Mucosa of descending colon (tissue), 3 donors: ENCODE results near the gene PKP1. TPM values are rescaled to one million over a fixed set of nuclear protein-coding genes. Genes with fewer than 3 reads are reported as not detected.
"Not testable (repeated sequence)": the region's sequence is repeated elsewhere in the genome, so short reads cannot be mapped to it uniquely, and the experiment has no call there.

Experiments
- ATAC-seq: fragments of 200-7000 bp; cut with Tn5 transposase; one replicate; pipeline ENCODE4 v1.9.1; 2020; ENCODE audit warnings: mild to moderate bottlenecking, moderate library complexity
- DNase-seq, 3 donors: peaks; one replicate each; pipeline ENCODE4 v3.0.0-alpha.2; 2020
- H3K36me3 ChIP-seq: fragments of 200-600 bp; one replicate; pipeline ENCODE4 v1.8.0; 2021; ENCODE audit warnings: low read depth, mild to moderate bottlenecking
- H3K4me1 ChIP-seq: fragments of 200-600 bp; one replicate; pipeline ENCODE4 v1.8.0; 2021; ENCODE audit warnings: low read depth, mild to moderate bottlenecking
- H3K4me3 ChIP-seq: fragments of 200-600 bp; one replicate; pipeline ENCODE4 v1.8.0; 2021; ENCODE audit warnings: mild to moderate bottlenecking
- H3K9me3 ChIP-seq: fragments of 200-600 bp; one replicate; pipeline ENCODE4 v1.8.0; 2021; ENCODE audit warnings: mild to moderate bottlenecking
- CTCF ChIP-seq: fragments of 200-600 bp; IDR thresholded peaks from one replicate; pipeline ENCODE4 v1.8.0; 2022; ENCODE audit warnings: antibody characterized with exemption, mild to moderate bottlenecking
- intact Hi-C, 2 donors: fragments of 100-400 bp; cut with DNase I in 1 of 2; cut with micrococcal nuclease in 1 of 2; formaldehyde crosslinking; loops; one replicate each; pipeline versions ENCODE4 v1.11.0 to v1.11.1; 2022; cut with DNase I, micrococcal nuclease
- total RNA-seq, 3 donors: library from RNA; stranded (reverse); fragmentation: NEBNext Ultra II Directional in 2 of 3; extraction: Animal tissue kit (Norgen Biotek cat#: 25700) in 2 of 3; gene quantifications; one replicate each; pipeline versions ENCODE4 v1.2.1 to v1.2.4, GENCODE V29; 2021 to 2023
- donor health status: DM: no; HTN: no; CAD: no; lungs with moderate emphysema.
- donor health status: DM: no; HTN: no; CAD: no.
- donor health status: DM: no; HTN: yes; CAD: no.

PKP1 gene
- total RNA-seq, 3 donors from 2014 or later = 0.27 to 0.41 TPM; not detected in 1

- H3K9me3 ChIP-seq = no peaks in the 10 kb centered on the region
- TF ChIP-seq CTCF = no peak
- no peaks in the 10 kb centered on the region for H3K36me3 ChIP-seq
- ATAC-seq = no peak
- no peak for DNase-seq
- no peaks in the 10 kb centered on the region for H3K4me1 ChIP-seq
- intact Hi-C loops = loop anchor here (5.0 kb wide), 2 partner anchors 94 to 109 kb away; no protein-coding TSS in a partner anchor
- no peak overlapping the region for H3K4me3 ChIP-seq
Measured at GRCh38 chr1:201253411-201253810, 29.9 kb upstream of the PKP1 start.

DNA sequence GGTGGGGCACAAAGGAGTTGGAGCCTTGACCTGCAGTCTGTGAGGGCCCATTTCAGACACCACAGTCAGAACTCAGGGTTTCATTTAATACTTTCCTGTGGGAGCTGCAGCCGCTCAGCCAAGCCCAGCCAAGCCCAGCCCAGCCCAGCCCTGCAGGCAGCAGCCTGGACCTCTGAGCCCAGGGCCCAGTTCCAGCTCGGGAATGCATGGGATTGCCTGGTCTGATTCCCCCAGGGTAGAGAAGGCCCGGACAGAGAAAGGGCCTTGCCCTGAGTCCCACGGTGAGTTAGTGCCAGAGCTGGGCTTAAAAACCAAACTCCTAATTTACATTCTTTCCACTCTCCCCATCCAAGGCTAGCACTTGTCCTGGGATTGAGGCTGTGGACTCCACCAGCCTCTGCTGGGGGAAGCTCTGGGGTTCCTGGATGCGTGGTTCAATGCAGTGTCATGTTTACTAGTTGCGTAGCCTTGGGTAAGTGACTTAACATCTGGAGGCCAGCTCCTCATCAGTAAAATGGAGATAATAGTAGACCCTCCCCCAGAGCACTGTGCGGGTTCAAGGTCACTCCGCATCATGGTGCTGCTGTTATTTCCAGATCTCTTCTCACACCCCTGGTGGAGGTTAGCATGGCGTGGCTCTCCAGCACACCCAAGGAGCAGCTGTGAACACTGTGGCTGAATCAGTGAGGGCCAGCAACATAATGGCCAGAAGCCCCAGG is 29.2 kb upstream of the PKP1 start:
- H3K9me3 ChIP-seq = no peaks in the 10 kb centered on the region
- no peaks in the 10 kb centered on the region for H3K36me3 ChIP-seq
- intact Hi-C loops = loop anchor here (2.0 to 5.0 kb wide), 3 partner anchors 93 to 108 kb away; no protein-coding TSS in a partner anchor
- H3K4me3 ChIP-seq = no peak overlapping the region
- DNase-seq (no peak), ATAC-seq (no peak)
- H3K4me1 ChIP-seq = no peaks in the 10 kb centered on the region
- TF ChIP-seq CTCF = no peak

DNA sequence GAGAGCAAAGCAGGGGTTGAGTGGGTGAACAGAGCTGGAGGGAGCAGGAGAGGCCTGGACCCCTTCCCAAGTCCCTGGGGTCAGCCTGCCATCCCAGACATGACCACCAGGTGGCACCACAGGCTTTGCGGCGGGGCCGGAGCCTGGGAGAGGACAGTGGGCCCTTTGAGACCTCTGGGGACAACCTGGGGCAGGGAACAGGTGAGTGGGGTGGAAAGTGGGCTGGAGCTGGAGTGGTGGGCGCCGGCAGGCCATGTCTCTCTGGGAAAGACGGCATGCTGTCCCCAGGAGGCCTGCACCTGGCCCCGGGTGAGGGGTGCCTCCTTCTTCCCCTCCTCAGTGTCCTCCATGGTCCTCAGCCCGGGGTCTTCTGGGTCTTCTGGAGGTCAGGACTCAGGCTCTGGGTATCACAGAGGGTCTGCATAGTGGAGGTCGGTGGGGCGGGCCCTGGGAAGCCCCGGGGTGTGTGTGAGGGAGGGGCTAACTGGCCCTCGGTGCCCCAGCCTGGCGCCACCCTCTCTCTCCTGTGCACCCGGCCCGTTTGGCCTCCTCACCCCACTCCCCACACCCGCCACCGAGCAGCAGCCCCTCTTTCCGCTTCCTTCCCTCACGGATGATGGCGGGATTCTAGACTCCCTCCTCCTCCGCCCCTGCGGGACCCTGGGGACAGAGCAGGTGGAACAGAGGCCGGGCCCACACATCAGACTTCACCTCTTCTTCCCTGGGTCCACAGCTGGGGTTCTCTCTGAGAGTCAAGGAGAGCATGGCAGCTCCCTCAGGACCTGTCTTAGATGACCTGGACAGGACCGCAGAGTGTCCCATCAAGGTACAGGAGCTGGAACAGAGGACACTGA is 28.5 kb upstream of the PKP1 start:
- TF ChIP-seq CTCF = peak; percentile 95
- Histone ChIP-seq H3K4me3 (no peak overlapping the region), H3K36me3 (no peaks in the 10 kb centered on the region), H3K9me3 (no peaks in the 10 kb centered on the region), H3K4me1 (peaks cover 7% of the 10 kb centered on the region)
- DNase-seq (peak in 2 of 3 donors; percentile 73 to 79), ATAC-seq (peak; percentile 80)
- intact Hi-C loops = loop anchor here (2.0 to 5.0 kb wide), 3 partner anchors 92 to 107 kb away; no protein-coding TSS in a partner anchor

DNA sequence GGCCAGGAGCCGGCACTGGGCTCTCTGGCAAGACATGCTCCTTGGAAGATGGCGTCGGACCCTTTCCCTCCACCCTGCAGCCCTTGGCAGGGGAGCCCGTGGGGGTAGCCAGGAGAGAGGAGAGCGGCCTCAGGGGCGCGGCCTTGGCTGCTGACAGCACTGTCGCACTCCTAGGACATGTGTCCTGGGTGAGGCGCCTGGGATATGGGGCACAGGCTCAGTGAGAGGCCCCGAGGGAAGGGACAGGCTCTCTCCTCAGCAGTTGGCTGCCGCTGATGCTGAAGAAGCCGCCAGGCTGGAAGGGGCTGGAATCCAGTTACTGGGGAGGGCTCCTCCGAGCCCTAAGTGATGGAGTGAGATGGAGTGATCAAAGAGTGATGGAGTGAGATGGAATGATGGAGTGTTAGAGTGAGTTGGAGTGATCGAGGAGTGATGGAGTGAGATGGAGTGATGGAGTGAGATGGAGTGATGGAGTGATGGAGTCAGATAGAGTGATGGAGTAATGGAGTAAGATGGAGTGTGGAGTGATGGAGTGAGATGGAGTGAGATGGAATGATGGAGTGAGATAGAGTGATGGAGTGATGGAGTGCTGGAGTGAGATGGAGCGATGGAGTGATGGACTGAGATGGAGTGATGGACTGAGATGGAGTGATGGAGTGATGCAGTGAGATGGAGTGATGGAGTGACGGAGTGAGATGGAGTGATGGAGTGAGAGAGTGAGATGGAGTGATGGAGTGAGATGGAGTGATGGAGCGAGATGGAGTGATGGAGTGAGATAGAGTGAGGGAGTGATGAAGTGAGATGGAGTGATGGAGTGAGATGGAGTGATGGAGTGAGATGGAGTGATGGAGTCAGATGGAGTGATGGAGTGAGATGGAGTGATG is 27.6 kb upstream of the PKP1 start:
- no peaks in the 10 kb centered on the region for H3K36me3 ChIP-seq
- peaks cover 10% of the 10 kb centered on the region for H3K4me1 ChIP-seq
- DNase-seq (no peak), ATAC-seq (no peak)
- no peak for TF ChIP-seq CTCF
- intact Hi-C loops = loop anchor here in 1 of 2 donors (2.0 kb wide), 1 partner anchor 105 kb away; no protein-coding TSS in a partner anchor
- no peak overlapping the region for H3K4me3 ChIP-seq
- H3K9me3 ChIP-seq = no peaks in the 10 kb centered on the region

- ATAC-seq, intact Hi-C loops, H3K36me3 ChIP-seq, H3K9me3 ChIP-seq, DNase-seq, H3K4me3 ChIP-seq: not testable (repeated sequence)
- peaks cover 10% of the 10 kb centered on the region for H3K4me1 ChIP-seq
Measured at GRCh38 chr1:201258132-201258531, 25.2 kb upstream of the PKP1 start.
